Sigmoid colon (tissue), 4 donors: ENCODE data around the gene TJP1.
"Not testable (repeated sequence)": the region's sequence is repeated elsewhere in the genome, so short reads cannot be mapped to it uniquely, and the experiment has no call there.

Experiments
- EP300 ChIP-seq, 4 donors: sonication (generic); formaldehyde crosslinking; IDR thresholded peaks; one replicate each; pipeline ENCODE4 v1.6.1; 2017; ENCODE audit warnings: antibody characterized with exemption in 4 of 4
- POLR2A ChIP-seq, 2 donors: fragments of 450-650 bp; IDR thresholded peaks; one replicate each; pipeline ENCODE4 v1.6.1; 2016; ENCODE audit warnings: antibody characterized with exemption in 2 of 2, mild to moderate bottlenecking in 2 of 2, moderate library complexity in 2 of 2
- POLR2AphosphoS5 ChIP-seq, 4 donors: sonication (generic); formaldehyde crosslinking; IDR thresholded peaks; one replicate each; pipeline ENCODE4 v1.6.1; 2017; ENCODE audit warnings: antibody characterized with exemption in 4 of 4
- TF ChIP-seq, protein P1 (sequence below), 4 experiments: fragments of 450-650 bp in 3 of 4; fragments of 200-600 bp in 1 of 4; IDR thresholded peaks; one replicate each; pipeline ENCODE4 v1.5.1; 2016 to 2019; ENCODE audit warnings: antibody characterized with exemption in 4 of 4, mild to moderate bottlenecking in 3 of 4, moderate library complexity in 2 of 4

DNA sequence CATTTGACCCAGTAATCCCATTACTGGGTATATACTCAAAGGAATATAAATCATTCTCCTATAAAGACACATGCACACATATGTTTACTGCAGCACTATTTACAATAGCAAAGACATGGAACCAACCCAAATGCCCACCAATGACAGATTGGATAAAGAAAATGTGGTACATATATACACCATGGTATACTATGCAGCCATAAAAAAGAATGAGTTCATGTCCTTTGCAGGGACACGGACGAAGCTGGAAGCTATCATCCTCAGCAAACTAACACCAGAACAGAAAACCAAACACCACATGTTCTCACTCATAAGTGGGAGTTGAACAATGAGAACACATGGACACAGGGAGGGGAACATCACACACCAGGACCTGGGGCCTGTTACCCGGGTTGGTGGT is 4.8 kb downstream of the TJP1 start:
- TF ChIP-seq, protein P1, sequence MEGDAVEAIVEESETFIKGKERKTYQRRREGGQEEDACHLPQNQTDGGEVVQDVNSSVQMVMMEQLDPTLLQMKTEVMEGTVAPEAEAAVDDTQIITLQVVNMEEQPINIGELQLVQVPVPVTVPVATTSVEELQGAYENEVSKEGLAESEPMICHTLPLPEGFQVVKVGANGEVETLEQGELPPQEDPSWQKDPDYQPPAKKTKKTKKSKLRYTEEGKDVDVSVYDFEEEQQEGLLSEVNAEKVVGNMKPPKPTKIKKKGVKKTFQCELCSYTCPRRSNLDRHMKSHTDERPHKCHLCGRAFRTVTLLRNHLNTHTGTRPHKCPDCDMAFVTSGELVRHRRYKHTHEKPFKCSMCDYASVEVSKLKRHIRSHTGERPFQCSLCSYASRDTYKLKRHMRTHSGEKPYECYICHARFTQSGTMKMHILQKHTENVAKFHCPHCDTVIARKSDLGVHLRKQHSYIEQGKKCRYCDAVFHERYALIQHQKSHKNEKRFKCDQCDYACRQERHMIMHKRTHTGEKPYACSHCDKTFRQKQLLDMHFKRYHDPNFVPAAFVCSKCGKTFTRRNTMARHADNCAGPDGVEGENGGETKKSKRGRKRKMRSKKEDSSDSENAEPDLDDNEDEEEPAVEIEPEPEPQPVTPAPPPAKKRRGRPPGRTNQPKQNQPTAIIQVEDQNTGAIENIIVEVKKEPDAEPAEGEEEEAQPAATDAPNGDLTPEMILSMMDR (IDR thresholded peaks at IDR 0.05) = not testable (repeated sequence)
- not testable (repeated sequence) for TF ChIP-seq POLR2AphosphoS5, EP300, POLR2A (IDR thresholded peaks at IDR 0.05)
